ENCODE measurements around the gene EXOSC1. TPM values are rescaled to one million over a fixed set of nuclear protein-coding genes. Genes with fewer than 3 reads are reported as not detected.

EXOSC1 gene
- total RNA-seq, 1 donor from 2014 or later: 11.3 TPM

GRCh38 chr10:97400665-97401454 lies 44.9 kb downstream of the EXOSC1 start, which contains the start of gene RRP12:
TSS of gene RRP12 (minus strand) at chr10:97401340. CDS start at chr10:97401231, 109 bp downstream.
- peaks cover 7 to 9% of the 10 kb centered on the region in 2 donors for H3K4me1 ChIP-seq
- H3K27me3 ChIP-seq: no peaks in the 10 kb centered on the region
- peak within 1 kb of the TSS; percentile 79 for H3K27ac ChIP-seq
- intact Hi-C loops (cut with DNase I): loop anchor here (2.0 kb wide), 5 partner anchors 26 to 108 kb away; partner anchors contain the start of genes ARHGAP19, EXOSC1, FRAT2 and MMS19
- peak; percentile 72 to 96 for DNase-seq (ENCODE audit: low spot score in 2 of 2)
- no peaks in the 10 kb centered on the region for H3K9me3 ChIP-seq
- peak within 1 kb of the TSS; percentile 74 to 85 for H3K4me3 ChIP-seq
- peaks cover 10 to 12% of the 10 kb centered on the region in 2 donors for H3K36me3 ChIP-seq
- peak in 1 of 3 experiments; percentile 9 for TF ChIP-seq CTCF (IDR thresholded peaks at IDR 0.05)

GRCh38 chr10:97399843-97400545 lies 45.8 kb downstream of the EXOSC1 start:
- H3K4me3 ChIP-seq: peak overlapping the region; percentile 74 to 85
- peaks cover 10 to 14% of the 10 kb centered on the region in 2 donors for H3K36me3 ChIP-seq
- TF ChIP-seq CTCF (IDR thresholded peaks at IDR 0.05): no peak
- DNase-seq (ENCODE audit: low spot score in 2 of 2): no peak
- peaks cover 7 to 9% of the 10 kb centered on the region in 2 donors for H3K4me1 ChIP-seq
- H3K27me3 ChIP-seq: no peaks in the 10 kb centered on the region
- H3K27ac ChIP-seq: peak overlapping the region in 1 of 2 donors; percentile 79
- H3K9me3 ChIP-seq: no peaks in the 10 kb centered on the region
- intact Hi-C loops (cut with DNase I): loop anchor here (2.0 kb wide), 5 partner anchors 27 to 107 kb away; partner anchors contain the start of genes ARHGAP19, EXOSC1, FRAT2 and MMS19

- intact Hi-C loops (cut with DNase I): no loop called here
- Histone ChIP-seq H3K27ac (no peak overlapping the region), H3K36me3 (peaks cover 15 to 32% of the 10 kb centered on the region in 2 donors), H3K4me3 (no peak overlapping the region), H3K9me3 (no peaks in the 10 kb centered on the region), H3K4me1 (peaks cover 7 to 9% of the 10 kb centered on the region in 2 donors), H3K27me3 (no peaks in the 10 kb centered on the region)
- DNase-seq (ENCODE audit: low spot score in 2 of 2): no peak
- TF ChIP-seq CTCF (IDR thresholded peaks at IDR 0.05): no peak
Observed at GRCh38 chr10:97396056-97396455, 49.8 kb downstream of the EXOSC1 start.

GRCh38 chr10:97393034-97393573 lies 52.7 kb downstream of the EXOSC1 start:
- Histone ChIP-seq H3K27ac (no peak overlapping the region), H3K4me3 (no peak overlapping the region), H3K27me3 (no peaks in the 10 kb centered on the region), H3K4me1 (no peaks in the 10 kb centered on the region), H3K36me3 (peaks cover 32 to 50% of the 10 kb centered on the region in 2 donors), H3K9me3 (no peaks in the 10 kb centered on the region)
- intact Hi-C loops (cut with DNase I): no loop called here
- TF ChIP-seq CTCF (IDR thresholded peaks at IDR 0.05): no peak
- DNase-seq (ENCODE audit: low spot score in 2 of 2): no peak

- intact Hi-C loops (cut with DNase I): no loop called here
- H3K27me3 ChIP-seq: no peaks in the 10 kb centered on the region
- H3K4me1 ChIP-seq: no peaks in the 10 kb centered on the region
- DNase-seq (ENCODE audit: low spot score in 2 of 2): no peak
- no peak overlapping the region for H3K4me3 ChIP-seq
- H3K27ac ChIP-seq: no peak overlapping the region
- no peak for TF ChIP-seq CTCF (IDR thresholded peaks at IDR 0.05)
- H3K36me3 ChIP-seq: peaks cover 22 to 59% of the 10 kb centered on the region in 2 donors
- H3K9me3 ChIP-seq: no peaks in the 10 kb centered on the region
Observed at GRCh38 chr10:97390091-97390490, 55.7 kb downstream of the EXOSC1 start.
